ENCODE data around the gene ABHD6. TPM values are rescaled to one million over a fixed set of nuclear protein-coding genes. Genes with fewer than 3 reads are reported as not detected.

The ABHD6 gene
- total and polyA plus RNA-seq, 2 donors (not counting 3 experiments of a cell fraction or from before 2014, with no cell fraction given), result 5.8 to 7.5 TPM

DNA sequence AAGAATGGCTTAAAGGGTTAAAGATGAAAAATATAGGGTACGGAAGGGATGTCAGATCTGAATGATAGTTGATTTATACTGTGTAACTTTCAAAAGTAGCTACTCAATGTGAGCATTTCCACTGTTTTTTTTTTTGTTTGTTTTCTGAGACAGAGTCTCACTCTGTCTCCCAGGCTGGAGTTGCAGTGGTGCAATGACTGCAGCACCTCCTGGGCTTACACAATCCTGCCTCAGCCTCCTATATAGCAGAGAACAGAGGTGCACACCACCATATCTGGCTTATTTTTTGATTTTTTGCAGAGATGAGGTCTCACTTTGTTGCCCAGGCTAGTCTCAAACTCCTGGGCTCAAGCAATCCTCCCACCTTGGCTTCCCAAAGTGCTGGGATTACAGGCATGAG lies 85.2 kb downstream of the ABHD6 start:
- Histone ChIP-seq H2AFZ (ENCODE audit: low read depth, low read length) (no peak overlapping the region), H3K4me1 (ENCODE audit: control insufficient read depth, extremely low read depth, insufficient read depth, low read length) (peaks cover 19% of the 10 kb centered on the region), H3K9me1 (replicated peaks; ENCODE audit: control insufficient read depth, extremely low read depth, insufficient read depth, low read length) (no peaks in the 10 kb centered on the region), H3K9me3 (replicated peaks; ENCODE audit: control insufficient read depth, insufficient read depth, low read length) (no peaks in the 10 kb centered on the region), H3K36me3 (ENCODE audit: control insufficient read depth in 2 of 2, extremely low read depth in 1 of 2, insufficient read depth in 2 of 2, low read length in 2 of 2) (peaks cover 6% of the 10 kb centered on the region in 2 experiments), H3K9ac (replicated peaks; ENCODE audit: extremely low read depth, insufficient read depth, low read length) (no peak overlapping the region), H4K20me1 (replicated peaks; ENCODE audit: control insufficient read depth, extremely low read depth, insufficient read depth, low read length) (no peaks in the 10 kb centered on the region), H3K4me3 (replicated peaks in 1 of 3; ENCODE audit: insufficient read depth in 1 of 3, low read depth in 1 of 3, low read length in 3 of 3) (no peak overlapping the region), H3K27me3 (ENCODE audit: control insufficient read depth in 2 of 2, insufficient read depth in 2 of 2, low read length in 2 of 2) (no peaks in the 10 kb centered on the region), H3K27ac (ENCODE audit: insufficient read depth, low read depth, low read length) (no peak overlapping the region), H3K79me2 (ENCODE audit: control insufficient read depth, insufficient read depth, low read length) (no peaks in the 10 kb centered on the region), H3K4me2 (ENCODE audit: insufficient read depth, low read length) (no peak overlapping the region)
- no peak for TF ChIP-seq JUN (IDR thresholded peaks at IDR 0.05; ENCODE audit: borderline replicate concordance, insufficient read depth, insufficient read length, low read depth)
- no peak for TF ChIP-seq POLR2AphosphoS5 (IDR thresholded peaks at IDR 0.05; ENCODE audit: insufficient read depth, low read depth, low read length)
- no peak for TF ChIP-seq EZH2 (IDR thresholded peaks at IDR 0.05; ENCODE audit: borderline replicate concordance, low read depth, low read length, severe bottlenecking)
- no peak for TF ChIP-seq MYC (IDR thresholded peaks at IDR 0.05; ENCODE audit: low read depth, low read length)
- no peak for TF ChIP-seq GATA2 (IDR thresholded peaks at IDR 0.05; ENCODE audit: insufficient read depth, insufficient read length, low read depth, low read length)
- TF ChIP-seq, protein P1, sequence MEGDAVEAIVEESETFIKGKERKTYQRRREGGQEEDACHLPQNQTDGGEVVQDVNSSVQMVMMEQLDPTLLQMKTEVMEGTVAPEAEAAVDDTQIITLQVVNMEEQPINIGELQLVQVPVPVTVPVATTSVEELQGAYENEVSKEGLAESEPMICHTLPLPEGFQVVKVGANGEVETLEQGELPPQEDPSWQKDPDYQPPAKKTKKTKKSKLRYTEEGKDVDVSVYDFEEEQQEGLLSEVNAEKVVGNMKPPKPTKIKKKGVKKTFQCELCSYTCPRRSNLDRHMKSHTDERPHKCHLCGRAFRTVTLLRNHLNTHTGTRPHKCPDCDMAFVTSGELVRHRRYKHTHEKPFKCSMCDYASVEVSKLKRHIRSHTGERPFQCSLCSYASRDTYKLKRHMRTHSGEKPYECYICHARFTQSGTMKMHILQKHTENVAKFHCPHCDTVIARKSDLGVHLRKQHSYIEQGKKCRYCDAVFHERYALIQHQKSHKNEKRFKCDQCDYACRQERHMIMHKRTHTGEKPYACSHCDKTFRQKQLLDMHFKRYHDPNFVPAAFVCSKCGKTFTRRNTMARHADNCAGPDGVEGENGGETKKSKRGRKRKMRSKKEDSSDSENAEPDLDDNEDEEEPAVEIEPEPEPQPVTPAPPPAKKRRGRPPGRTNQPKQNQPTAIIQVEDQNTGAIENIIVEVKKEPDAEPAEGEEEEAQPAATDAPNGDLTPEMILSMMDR (IDR thresholded peaks at IDR 0.05; ENCODE audit: extremely low read depth in 1 of 2, insufficient read depth in 1 of 2, low read depth in 1 of 2, low read length in 2 of 2), result no peak
- TF ChIP-seq, protein P2, sequence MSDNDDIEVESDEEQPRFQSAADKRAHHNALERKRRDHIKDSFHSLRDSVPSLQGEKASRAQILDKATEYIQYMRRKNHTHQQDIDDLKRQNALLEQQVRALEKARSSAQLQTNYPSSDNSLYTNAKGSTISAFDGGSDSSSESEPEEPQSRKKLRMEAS (IDR thresholded peaks at IDR 0.05; ENCODE audit: insufficient read depth, insufficient read length), result no peak
- no peak for TF ChIP-seq FOS (IDR thresholded peaks at IDR 0.05; ENCODE audit: borderline replicate concordance, insufficient read depth, low read length)
- POLR2A ChIA-PET, result no interaction called here
- dilution Hi-C loops (cut with MboI; ENCODE audit: extremely low pct_ligation_motif_present, low sequenced_read_pairs) (no loop called here), intact Hi-C loops (cut with micrococcal nuclease) (no loop called here)
- CTCF ChIA-PET, result interaction anchor here (1.4 to 7.2 kb wide), 3 partner anchors 90 to 209 kb away, joined by 6 to 44 read pairs (median 6); no protein-coding TSS in a partner anchor
- BruUV-seq (replicated peaks), result no TSS peak
- DNase-seq (ENCODE audit: low read depth, low spot score) (no peak), FAIRE-seq (no peak)
